H1 (cell line): ENCODE results near the gene STPG1. TPM values are rescaled to one million over a fixed set of nuclear protein-coding genes. Genes with fewer than 3 reads are reported as not detected.

Experiments
- ASH2L ChIP-seq: fragments of 200-600, 300-600 bp; sonication (generic); IDR thresholded peaks from one replicate; pipeline ENCODE4 v1.7.1; 2017; ENCODE audit warnings: low read length
- ATF2 ChIP-seq: IDR thresholded peaks from 2 replicates; pipeline ENCODE4 v1.6.1; 2012; ENCODE audit warnings: low read length, inconsistent platforms
- CHD7 ChIP-seq: fragments of 300-600 bp; sonication (generic); IDR thresholded peaks from 2 replicates; pipeline ENCODE4 v1.7.1; 2012; ENCODE audit warnings: low read length, moderate library complexity, mild to moderate bottlenecking, inconsistent platforms; ENCODE audit not compliant: insufficient replicate concordance
- HDAC2 ChIP-seq, 2 experiments: fragments of 300-600 bp in 1 of 2; sonication (generic) in 1 of 2; IDR thresholded peaks; 2 replicates each; pipeline ENCODE4 v1.6.1; 2011 to 2012; ENCODE audit warnings: low read depth in 2 of 2, low read length in 2 of 2, mild to moderate bottlenecking in 2 of 2, moderate library complexity in 2 of 2, borderline replicate concordance in 1 of 2, inconsistent platforms in 1 of 2
- JUND ChIP-seq: IDR thresholded peaks from 2 replicates; pipeline ENCODE4 v1.6.1; 2011; ENCODE audit warnings: mild to moderate bottlenecking, improper control_type of control experiment, low read length
- KDM5A ChIP-seq: fragments of 200-600 bp; IDR thresholded peaks from 2 replicates; pipeline ENCODE4 v1.7.1; 2012; ENCODE audit warnings: mild to moderate bottlenecking, low read length, inconsistent platforms, mixed read lengths
- NRF1 ChIP-seq: IDR thresholded peaks from 2 replicates; pipeline ENCODE4 v1.6.1; 2011; ENCODE audit warnings: mild to moderate bottlenecking, low read depth, low read length, improper control_type of control experiment
- RAD21 ChIP-seq, 2 experiments: IDR thresholded peaks in 1 of 2; conservative IDR thresholded peaks in 1 of 2; 2 replicates each; pipeline ENCODE4 v1.6.1; 2011; ENCODE audit warnings: low read depth in 2 of 2, low read length in 2 of 2, improper control_type of control experiment in 1 of 2, inconsistent platforms in 1 of 2, mild to moderate bottlenecking in 1 of 2, moderate library complexity in 1 of 2
- polyA plus RNA-seq, 7 experiments: library from polyadenylated mRNA; depleted of rRNA in 3 of 7; stranded (reverse) in 5 of 7; unstranded in 2 of 7; fragments of >200 nt in 5 of 7; fragments of 200-250 nt in 2 of 7; gene quantifications; 1 replicate in 5 of 7; 2 replicates in 1 of 7; 4 replicates in 1 of 7; pipeline versions ENCODE4 v1.2.1 to v1.2.3, GENCODE V29; 2011 to 2013; ENCODE audit warnings: missing spikeins in 2 of 7, mixed read lengths in 2 of 7
- total RNA-seq: library from RNA; stranded (reverse); fragmentation: NEBNext Ultra II Directional; extraction: Animal tissue kit (Norgen Biotek cat#: 25700); gene quantifications from 2 replicates; pipeline ENCODE4 v1.2.1, GENCODE V29; 2021

STPG1 gene
- total and polyA plus RNA-seq, 2 of the 8 experiments (the other 6 are each of a cell fraction or from before 2014, with no cell fraction given) = 10.3 to 11.2 TPM

- TF ChIP-seq ATF2 (no peak), RAD21 (IDR thresholded peaks at IDR 0.05 in 1 of 2, conservative IDR thresholded peaks at IDR 0.05 in 1 of 2; ENCODE audit: low read depth in 2 of 2, low read length in 2 of 2) (peak; percentile 92 to 97), CHD7 (no peak), JUND (no peak), ASH2L (no peak), KDM5A (no peak), HDAC2 (IDR thresholded peaks at IDR 0.05; ENCODE audit: borderline replicate concordance in 1 of 2, low read depth in 2 of 2, low read length in 2 of 2) (no peak), NRF1 (no peak)
Measured at GRCh38 chr1:24391882-24392603, 21.5 kb downstream of the STPG1 start (continued).
